ACC112 (cell line): Measurements from ENCODE around the gene TP63.
"Not testable (repeated sequence)": the region's sequence is repeated elsewhere in the genome, so short reads cannot be mapped to it uniquely, and the experiment has no call there.

Experiments used
- H2AFZ ChIP-seq: fragments of 200-600 bp; sonication (generic); one replicate; pipeline ENCODE4 v1.6.0; 2017; ENCODE audit warnings: antibody characterized with exemption, low read length; ENCODE audit not compliant: unreplicated experiment
- H3K27ac ChIP-seq: fragments of 200-600 bp; sonication (generic); 2 replicates; pipeline ENCODE4 v1.5.1; 2014; ENCODE audit warnings: low read depth, mild to moderate bottlenecking, antibody characterized with exemption, low read length, moderate library complexity
- H3K27me3 ChIP-seq: fragments of 200-600 bp; sonication (generic); 2 replicates; pipeline ENCODE4 v1.6.1; 2014; ENCODE audit warnings: mild to moderate bottlenecking, antibody characterized with exemption, low read length, moderate library complexity, mixed read lengths; ENCODE audit not compliant: insufficient read depth
- H3K36me3 ChIP-seq: fragments of 200-600 bp; sonication (generic); 2 replicates; pipeline ENCODE4 v1.6.1; 2016; ENCODE audit warnings: mild to moderate bottlenecking, antibody characterized with exemption, low read length, moderate library complexity, mixed read lengths; ENCODE audit not compliant: insufficient read depth
- H3K4me1 ChIP-seq: fragments of 200-600 bp; sonication (generic); one replicate; pipeline ENCODE4 v1.6.1; 2016; ENCODE audit warnings: low read length, mixed read lengths; ENCODE audit not compliant: insufficient read depth, unreplicated experiment, control insufficient read depth
- H3K4me3 ChIP-seq: fragments of 200-600 bp; sonication (generic); 2 replicates; pipeline ENCODE4 v1.5.1; 2014; ENCODE audit warnings: mild to moderate bottlenecking, low read depth, low read length
- H3K79me2 ChIP-seq: fragments of 200-600 bp; sonication (generic); one replicate; pipeline ENCODE4 v1.6.0; 2016; ENCODE audit warnings: low read length; ENCODE audit not compliant: control insufficient read depth, unreplicated experiment, insufficient read depth

TP63 gene

DNA sequence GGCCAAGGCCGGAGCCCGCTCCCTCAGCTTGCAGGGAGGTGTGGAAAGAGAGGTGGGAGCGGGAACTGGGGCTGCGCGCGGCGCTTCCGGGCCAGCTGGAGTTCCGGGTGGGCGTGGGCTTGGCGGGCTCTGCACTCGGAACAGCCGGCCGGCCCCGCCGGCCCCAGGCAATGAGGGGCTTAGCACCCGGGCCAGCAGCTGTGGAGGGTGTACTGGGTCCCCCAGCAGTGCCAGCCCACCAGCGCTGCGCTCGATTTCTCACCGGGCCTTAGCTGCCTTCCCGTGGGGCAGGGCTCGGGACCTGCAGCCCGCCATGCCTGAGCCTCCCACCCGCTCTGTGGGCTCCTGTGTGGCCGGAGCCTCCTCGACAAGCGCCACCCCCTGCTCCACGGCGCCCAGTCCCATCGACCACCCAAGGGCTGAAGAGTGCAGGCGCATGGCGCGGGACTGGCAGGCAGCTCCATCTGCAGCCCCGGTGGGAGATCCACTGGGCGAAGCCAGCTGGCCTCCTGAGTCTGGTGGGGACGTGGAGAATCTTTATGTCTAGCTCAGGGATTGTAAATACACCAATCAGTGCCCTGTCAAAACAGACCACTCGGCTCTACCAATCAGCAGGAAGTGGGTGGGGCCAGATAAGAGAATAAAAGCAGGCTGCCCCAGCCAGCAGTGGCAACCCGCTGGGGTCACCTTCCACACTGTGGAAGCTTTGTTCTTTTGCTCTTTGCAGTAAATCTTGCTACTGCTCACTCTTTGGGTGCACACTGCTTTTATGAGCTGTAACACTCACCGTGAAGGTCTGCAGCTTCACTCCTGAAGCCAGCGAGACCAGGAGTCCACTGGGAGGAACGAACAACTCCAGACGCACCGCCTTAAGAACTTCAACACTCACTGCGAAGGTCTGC, 34.9 kb upstream of the TP63 start:
- not testable (repeated sequence) for H3K4me1 ChIP-seq, H3K36me3 ChIP-seq, H2AFZ ChIP-seq, H3K27me3 ChIP-seq, H3K79me2 ChIP-seq, H3K4me3 ChIP-seq, H3K27ac ChIP-seq

DNA sequence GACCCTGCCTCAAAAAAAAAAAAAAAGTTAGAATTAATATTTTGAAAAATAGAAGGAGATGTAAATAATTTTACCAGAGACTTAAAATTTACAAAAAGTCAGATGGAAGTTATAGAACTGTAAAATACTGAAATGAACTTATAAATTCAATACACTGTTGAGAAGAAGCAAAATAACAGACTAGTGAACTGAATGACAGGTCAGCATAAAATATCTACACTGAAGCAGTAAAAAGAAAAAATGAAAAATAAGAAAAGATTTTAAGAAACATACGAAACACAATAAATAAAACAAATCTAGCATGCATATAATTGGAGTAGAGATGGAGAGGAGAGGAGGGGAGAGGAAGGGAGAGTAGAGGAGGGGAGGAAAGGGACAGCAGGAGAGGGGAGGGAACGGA, 33.3 kb upstream of the TP63 start:
- no peak overlapping the region for H3K4me3 ChIP-seq
- H3K27ac ChIP-seq, result no peak overlapping the region
- H3K79me2 ChIP-seq, result no peaks in the 10 kb centered on the region
- no peak overlapping the region for H2AFZ ChIP-seq
- H3K4me1 ChIP-seq, result peaks cover 9% of the 10 kb centered on the region
- H3K27me3 ChIP-seq, result no peaks in the 10 kb centered on the region
- H3K36me3 ChIP-seq, result no peaks in the 10 kb centered on the region

DNA sequence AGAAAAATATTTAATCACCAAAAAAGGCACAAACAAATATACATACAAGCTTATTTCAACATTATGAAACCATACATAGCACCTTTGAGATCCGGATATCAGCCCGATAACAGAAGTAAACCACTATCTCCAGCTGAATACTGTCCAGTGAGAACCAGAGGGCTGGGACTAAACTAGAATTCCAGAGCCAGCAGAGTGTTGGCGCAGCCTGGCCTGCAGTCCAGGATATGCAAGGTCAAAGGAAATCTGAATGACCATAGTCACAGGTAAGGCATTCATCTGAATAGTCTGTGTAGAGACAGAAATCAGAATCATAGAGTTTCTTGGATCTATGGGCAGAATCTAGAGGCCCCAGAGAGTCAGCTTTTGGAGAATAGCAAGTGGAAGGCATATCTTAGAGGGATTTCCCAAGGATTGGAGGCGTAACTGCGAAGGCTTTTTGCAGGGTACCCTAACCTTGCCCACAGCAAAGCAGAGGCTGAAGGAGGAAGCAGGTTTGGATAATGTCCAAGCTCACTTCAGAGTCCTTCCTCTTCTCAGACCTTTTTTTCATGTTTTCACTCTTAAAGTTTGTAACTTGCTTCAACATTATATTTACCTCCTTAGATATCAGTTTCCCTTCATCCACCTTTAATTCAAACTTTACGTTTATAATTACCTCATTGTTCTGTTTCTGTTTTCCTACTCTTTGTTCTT, 32.5 kb upstream of the TP63 start:
- no peak overlapping the region for H3K4me3 ChIP-seq
- H3K79me2 ChIP-seq, result no peaks in the 10 kb centered on the region
- H2AFZ ChIP-seq, result no peak overlapping the region
- H3K27me3 ChIP-seq, result no peaks in the 10 kb centered on the region
- H3K4me1 ChIP-seq, result peaks cover 2% of the 10 kb centered on the region
- no peaks in the 10 kb centered on the region for H3K36me3 ChIP-seq
- H3K27ac ChIP-seq, result no peak overlapping the region

DNA sequence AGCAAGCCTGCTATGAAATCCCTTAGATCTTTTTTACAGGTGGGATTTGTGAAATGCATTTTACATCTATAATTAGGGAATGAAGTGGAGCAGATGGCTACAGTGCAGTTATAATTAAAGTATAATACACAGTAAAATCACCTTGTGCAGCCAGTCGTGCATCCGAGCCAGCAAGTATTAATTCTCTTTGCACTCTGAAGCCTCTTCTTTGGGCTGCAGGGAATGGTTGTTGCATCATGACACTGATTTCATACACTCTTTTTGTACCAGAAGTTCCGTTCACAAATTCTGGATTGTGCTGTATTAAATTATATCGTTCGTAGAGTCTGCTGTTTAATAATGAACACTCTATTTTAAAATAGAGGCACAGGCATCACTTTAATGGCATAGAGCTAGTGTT, 28.7 kb upstream of the TP63 start:
- Histone ChIP-seq H2AFZ (no peak overlapping the region), H3K4me1 (no peaks in the 10 kb centered on the region), H3K27ac (no peak overlapping the region), H3K36me3 (no peaks in the 10 kb centered on the region), H3K4me3 (no peak overlapping the region), H3K27me3 (no peaks in the 10 kb centered on the region), H3K79me2 (no peaks in the 10 kb centered on the region)

DNA sequence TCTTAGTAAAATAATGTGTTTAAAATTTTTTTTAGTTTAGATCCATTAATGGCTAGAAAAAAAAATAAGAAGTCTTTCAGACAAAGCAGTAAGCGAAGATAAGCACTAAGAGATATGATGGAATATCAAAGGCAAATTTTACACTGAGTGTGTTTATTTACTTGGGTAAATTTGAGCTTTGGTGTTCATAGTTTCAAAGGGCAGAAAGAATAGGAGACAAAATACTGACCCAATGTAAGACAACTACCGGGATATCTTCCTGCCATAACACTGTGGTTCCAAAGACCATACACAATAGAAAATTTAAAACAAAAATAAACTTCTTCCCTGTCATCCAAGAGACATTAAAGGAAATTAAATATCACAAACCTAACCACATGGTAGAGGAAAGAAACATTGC, 25.5 kb upstream of the TP63 start:
- no peaks in the 10 kb centered on the region for H3K27me3 ChIP-seq
- no peaks in the 10 kb centered on the region for H3K36me3 ChIP-seq
- no peak overlapping the region for H3K4me3 ChIP-seq
- no peaks in the 10 kb centered on the region for H3K4me1 ChIP-seq
- H3K27ac ChIP-seq, result no peak overlapping the region
- H2AFZ ChIP-seq, result no peak overlapping the region
- H3K79me2 ChIP-seq, result no peaks in the 10 kb centered on the region

DNA sequence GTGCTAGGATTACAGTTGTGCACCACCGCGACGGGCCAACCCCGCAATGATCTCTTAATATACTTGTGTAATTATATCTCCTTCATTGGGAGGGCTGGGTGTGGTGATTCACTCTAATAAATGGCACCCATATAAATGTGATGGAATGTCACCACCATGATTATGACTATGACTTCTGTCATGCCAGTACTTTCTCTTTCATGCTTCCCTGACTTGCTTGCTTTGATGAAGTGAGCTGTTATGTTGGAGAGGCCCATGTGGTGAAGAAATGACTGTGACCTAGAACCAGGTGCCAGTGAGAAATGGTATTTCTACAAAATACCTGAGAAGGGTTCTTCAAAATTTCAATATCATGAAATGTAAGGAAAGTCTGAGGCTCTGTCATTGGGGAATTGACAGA, 24.4 kb upstream of the TP63 start:
- no peak overlapping the region for H3K4me3 ChIP-seq
- no peak overlapping the region for H2AFZ ChIP-seq
- H3K36me3 ChIP-seq, result no peaks in the 10 kb centered on the region
- H3K27ac ChIP-seq, result no peak overlapping the region
- H3K4me1 ChIP-seq, result no peaks in the 10 kb centered on the region
- no peaks in the 10 kb centered on the region for H3K79me2 ChIP-seq
- H3K27me3 ChIP-seq, result no peaks in the 10 kb centered on the region

DNA sequence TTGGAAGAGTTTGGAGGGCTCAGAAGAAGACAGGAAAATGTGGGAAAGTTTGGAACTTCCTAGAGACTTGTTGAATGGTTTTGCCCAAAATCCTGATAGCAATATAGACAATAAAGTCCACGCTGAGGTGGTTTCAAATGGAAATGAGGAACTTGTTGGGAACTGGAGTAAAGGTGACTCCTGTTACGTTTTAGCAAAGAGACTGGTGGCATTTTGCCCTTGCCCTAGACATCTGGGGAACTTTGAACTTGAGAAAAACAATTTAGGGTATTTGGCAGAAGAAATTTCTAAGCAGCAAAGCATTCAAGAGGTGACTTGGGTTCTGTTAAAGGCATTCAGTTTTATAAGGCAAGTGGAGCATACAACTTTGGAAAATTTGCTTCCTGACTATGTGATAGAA, 18.5 kb upstream of the TP63 start:
- not testable (repeated sequence) for H3K4me3 ChIP-seq, H3K27me3 ChIP-seq, H3K4me1 ChIP-seq, H3K36me3 ChIP-seq, H2AFZ ChIP-seq, H3K27ac ChIP-seq, H3K79me2 ChIP-seq

DNA sequence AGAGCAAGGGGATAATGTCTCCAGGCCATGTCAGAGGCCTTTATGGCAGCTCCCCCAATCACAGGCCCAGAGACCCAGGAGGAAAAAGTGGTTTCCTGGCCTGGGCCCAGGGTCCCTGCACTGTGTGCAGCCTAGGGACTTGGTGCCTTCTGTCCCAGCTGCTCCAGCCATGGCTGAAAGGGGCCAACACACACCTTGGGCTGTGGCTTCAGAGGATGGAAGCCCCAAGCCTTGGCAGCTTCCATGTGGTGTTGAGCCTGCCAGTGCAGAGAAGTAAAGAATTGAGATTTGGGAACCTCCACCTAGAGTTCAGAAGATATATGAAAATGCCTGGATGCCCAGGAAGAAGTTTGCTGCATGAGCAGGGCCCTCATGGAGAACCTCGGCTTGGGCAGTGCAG, 18.1 kb upstream of the TP63 start:
- Histone ChIP-seq H3K4me1 (no peaks in the 10 kb centered on the region), H3K27ac (no peak overlapping the region), H3K4me3 (no peak overlapping the region), H3K27me3 (no peaks in the 10 kb centered on the region), H2AFZ (no peak overlapping the region), H3K36me3 (no peaks in the 10 kb centered on the region), H3K79me2 (no peaks in the 10 kb centered on the region)

DNA sequence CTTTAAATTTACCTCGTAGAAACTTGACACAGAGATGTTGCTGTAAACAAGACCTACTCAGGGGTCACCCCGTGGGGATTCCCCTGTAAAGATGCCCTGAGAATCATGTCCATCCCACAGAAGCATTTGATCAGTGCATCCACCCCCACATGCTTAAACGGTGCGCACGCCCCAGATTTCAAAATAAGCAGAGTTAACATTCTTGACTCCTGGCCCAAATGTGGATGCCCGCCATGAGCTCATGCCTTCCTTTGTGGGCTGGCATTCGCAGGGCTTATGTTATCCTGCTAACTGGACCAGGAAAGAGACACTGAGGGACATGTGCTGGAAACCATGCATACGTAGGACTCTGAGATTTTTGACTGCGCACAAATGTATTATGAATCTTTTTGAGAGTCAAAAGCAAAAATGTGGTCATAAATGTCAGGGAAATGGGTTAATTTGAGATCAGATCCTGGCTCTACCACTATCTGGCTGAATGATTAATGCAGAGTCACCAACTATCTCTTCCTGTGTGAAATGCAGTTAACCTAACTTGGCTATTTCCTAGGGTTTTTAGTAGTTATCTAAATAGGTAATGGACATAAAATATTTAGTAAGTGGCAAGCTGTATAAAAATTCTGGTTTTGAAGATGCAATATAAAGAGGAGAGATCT, 9.1 kb upstream of the TP63 start:
- H3K4me1 ChIP-seq, result no peaks in the 10 kb centered on the region

DNA sequence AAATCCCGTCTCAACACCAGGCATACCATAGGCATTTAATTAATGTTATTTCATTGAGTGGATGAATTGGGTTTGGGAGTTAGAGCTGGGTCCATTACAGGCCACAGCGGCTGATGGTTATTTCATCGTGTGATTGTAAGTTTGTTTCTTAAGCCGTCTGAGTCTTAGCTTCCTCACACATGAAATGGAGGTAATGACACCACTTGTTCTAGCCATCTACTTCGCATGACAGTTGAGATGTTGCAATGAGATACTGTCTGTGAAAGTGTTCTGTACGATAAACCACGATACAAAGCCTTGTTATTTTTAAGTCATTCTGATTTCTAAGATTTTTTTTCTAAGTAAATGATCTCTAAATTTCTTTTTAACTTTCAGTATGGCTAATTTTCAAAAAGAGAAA, 8.6 kb upstream of the TP63 start:
- Histone ChIP-seq H3K27me3 (no peaks in the 10 kb centered on the region), H2AFZ (no peak overlapping the region), H3K4me1 (no peaks in the 10 kb centered on the region), H3K27ac (no peak overlapping the region), H3K4me3 (no peak overlapping the region), H3K36me3 (no peaks in the 10 kb centered on the region), H3K79me2 (no peaks in the 10 kb centered on the region)

More for the DNA sequence above, 9.1 kb upstream of the TP63 start:
- Histone ChIP-seq H3K27me3 (no peaks in the 10 kb centered on the region), H2AFZ (no peak overlapping the region), H3K27ac (no peak overlapping the region), H3K4me3 (no peak overlapping the region), H3K79me2 (no peaks in the 10 kb centered on the region), H3K36me3 (no peaks in the 10 kb centered on the region)
